OCI-M2 (cell line): ENCODE measurements around the gene TRIM44.
"Not testable (repeated sequence)": the region's sequence is repeated elsewhere in the genome, so short reads cannot be mapped to it uniquely, and the experiment has no call there.

Experiments used
- DNase-seq: peaks from one replicate; lab custom pipeline; 2025; ENCODE audit not compliant: unreplicated experiment; lab: John Stamatoyannopoulos, UW

The TRIM44 gene

DNA sequence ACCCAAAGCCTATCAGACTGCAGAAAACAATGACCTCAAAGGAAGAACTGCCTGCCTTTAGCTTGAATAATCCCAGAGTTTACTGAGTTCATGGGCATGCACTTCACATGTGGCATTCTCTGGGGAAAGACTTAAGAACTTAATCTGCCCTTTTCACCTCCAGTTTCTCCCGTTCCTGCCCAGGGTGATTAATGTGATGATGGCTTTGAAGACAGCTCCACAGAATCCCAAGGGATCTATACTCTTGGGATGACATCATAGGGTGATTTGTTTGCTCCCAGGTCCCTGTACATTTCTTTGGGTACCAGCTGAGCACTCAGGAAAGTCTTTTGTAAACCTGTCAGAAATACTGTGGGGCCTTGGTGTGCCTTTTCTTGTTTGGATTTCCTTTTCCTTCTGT lies 30.3 kb upstream of the TRIM44 start:
- DNase-seq, result no peak

DNA sequence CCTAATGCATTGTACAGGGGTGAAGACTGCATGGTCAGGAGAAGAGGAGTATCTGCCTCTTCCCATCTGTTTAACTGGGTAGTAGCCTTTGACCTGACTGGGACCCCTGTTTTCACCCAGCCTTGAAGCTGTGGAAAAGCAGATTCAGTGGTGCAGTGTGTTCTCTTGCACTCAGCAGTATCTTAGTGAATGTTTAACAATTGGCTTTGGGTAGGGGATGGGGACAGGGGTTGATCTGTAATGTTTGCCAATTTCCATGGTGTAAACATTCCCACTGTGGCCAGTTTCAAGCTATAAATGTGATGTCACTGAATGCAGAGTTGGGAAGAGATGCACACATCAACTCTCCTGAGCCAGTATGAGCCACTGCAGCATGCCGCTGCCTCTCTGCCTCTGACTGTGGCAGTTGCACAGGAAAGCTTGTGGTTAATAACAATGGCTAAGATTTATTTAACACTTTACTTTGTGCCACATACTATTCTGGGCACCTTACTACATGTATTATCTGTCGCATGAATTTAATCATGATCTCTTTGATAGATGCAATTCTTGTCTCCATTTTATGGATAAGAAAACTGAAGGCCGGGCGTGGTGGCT lies 28.6 kb upstream of the TRIM44 start:
- DNase-seq, result no peak

DNA sequence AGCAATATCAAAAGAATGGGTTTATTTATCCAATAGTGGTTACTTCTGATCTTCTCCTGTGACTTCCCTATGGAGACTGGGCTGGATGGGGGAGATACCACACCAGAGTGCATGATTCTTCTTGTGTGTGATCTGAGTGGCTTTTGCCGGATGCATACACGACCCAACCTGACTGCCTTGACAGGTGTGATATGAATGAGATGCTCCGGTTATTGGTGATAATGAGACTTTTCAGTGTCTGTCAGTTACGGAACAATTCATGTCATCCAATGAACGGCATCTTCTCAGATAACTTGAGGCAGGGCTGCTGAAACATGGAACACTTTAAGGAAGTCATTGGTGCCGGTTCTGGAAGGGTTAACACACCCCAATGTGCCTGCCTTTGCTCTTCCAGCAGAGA lies 26.6 kb upstream of the TRIM44 start:
- no peak for DNase-seq

- no peak for DNase-seq
Measured at GRCh38 chr11:35639591-35640179, 22.9 kb upstream of the TRIM44 start.

DNA sequence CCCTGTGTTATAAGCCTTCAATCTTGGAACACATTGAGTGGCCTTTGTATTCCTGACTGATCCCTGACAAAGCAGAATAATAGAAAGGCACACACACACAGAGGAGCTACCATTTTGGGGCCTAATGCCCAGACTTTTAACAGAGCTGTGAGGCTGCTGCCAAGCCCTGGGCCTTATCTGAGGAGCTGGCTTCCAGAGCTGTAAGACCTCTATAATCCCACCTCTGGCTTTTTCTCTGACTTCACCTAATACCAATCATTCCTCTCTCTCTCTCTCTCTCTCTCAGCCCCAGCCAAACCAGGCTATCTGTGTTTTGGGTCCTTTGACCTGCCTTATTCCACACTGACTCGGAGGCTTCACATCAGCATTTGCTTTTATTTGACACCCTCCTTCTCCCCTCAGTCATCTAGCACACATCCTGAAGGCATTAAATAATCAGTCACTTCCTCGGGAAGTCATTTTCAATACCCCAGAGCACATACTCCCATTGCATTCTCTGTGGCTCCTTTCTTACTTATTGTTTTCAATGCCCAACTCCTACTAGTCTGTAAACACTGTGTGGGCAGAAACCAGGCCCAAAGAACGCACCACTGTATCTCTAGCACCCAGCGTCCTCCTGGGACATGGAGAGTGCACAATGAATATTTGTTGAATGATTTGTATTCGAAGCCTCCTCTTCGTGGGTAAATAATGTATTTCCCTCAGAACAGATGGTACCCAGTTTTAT lies 21.2 kb upstream of the TRIM44 start:
- DNase-seq, result no peak

GRCh38 chr11:35641964-35642363 lies 20.6 kb upstream of the TRIM44 start:
- no peak for DNase-seq

DNA sequence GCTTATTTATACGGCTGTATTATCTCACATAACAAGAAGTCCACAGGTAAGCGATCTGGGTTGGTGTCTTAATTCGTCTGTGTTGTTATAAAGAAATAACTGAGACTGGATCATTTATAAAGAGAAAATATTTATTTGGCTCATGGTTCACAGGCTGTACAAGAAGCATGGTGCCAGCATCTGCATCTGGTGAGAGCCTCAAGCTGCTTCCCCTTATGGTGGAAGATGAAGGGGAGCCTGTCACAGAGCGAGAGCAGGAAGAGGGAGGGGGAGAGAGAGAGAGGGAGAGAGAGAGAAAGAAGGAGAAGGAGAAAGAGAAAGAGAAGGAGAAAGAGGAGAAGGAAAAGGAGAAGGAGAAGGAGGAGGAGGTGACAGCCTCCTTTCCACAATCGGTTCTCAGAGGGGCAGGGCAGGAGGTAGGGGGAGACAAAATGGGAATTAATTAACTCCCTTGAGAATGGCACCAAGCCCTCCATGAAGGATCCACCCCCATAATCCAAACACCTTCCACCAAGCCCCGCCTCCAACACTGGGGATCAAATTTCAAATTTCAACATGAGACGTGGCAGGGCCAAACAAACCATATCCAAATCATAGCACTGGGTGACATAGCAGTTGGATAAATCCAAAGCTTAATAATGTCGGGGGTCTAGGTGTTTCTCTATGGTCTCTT lies 15.0 kb upstream of the TRIM44 start:
- DNase-seq, result no peak

DNA sequence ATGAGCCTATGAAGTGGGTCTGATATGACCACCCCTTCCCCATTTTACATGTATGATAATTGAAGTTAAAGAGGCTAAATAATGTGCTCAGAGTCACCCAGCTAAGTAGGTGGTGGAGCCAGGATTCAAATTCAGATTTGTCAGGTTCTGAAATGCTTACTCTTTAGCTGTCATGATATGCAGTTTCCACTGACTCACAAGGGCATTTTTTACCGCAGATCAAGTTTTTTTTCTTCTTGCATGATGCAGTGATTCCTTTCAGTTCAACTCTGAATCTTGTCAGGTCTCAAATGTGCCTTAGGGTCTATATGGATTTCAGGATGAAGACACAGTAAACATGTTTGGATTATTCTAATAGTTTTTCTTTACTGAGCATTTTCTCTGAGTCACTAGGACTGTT lies 12.6 kb upstream of the TRIM44 start:
- no peak for DNase-seq

DNA sequence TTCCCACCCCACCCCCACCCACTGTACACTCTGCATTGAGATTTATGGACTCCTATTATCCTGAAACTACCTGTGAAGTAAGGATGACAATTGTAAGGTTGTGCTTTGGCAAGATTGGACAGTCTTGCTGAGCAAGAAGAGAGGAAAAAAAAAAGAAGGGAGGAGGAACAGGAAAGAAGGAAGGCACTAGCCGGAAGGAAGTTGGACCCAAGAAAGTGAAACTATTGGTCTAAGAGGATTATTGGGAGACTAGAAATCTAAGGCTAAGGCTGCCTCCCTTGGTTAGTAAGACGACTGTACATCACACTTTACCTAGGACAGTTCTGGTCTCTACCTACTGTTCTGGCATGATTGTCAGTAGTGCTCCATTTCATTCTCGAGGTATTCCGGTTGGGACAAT lies 12.1 kb upstream of the TRIM44 start:
- DNase-seq, result no peak

- no peak for DNase-seq
Measured at GRCh38 chr11:35651263-35651662, 11.3 kb upstream of the TRIM44 start.

DNA sequence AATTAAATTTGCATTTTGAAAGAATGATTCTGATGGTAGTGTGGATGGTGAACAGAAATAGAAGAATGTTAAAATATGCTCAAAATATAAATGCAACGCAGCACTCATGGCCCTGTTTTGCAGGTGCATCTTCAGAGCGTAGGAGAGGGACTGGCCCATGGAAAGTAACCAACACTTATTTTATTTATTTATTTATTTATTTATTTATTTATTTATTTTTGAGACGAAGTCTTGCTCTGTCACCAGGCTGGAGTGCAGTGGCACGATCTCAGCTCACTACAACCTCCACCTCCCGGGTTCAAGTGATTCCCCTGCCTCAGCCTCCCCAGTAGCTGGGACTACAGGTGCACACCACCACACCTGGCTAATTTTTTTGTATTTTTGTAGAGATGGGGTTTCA lies 9.8 kb upstream of the TRIM44 start:
- DNase-seq, result not testable (repeated sequence)

DNA sequence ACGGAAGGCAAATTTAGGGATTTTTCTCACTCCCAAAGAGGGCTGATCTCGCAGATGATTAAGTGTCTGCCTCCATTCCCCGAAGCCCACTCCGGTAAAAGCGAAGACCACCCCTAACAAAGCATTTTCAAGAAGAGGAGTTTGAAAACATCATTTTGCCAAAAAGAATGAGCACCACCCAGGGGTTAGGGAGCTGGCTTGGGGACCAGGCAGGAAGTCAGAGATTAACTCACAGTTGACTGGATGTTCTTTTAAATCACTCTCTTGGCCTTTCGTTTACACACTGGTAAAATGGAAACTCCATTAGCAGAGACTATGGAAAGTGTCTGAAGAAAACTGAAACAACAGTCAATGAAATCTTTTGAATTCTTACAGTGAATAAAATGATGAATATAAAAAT lies 7.9 kb upstream of the TRIM44 start:
- no peak for DNase-seq

GRCh38 chr11:35655254-35655653 lies 7.3 kb upstream of the TRIM44 start:
- no peak for DNase-seq

GRCh38 chr11:35655856-35656255 lies 6.7 kb upstream of the TRIM44 start:
- no peak for DNase-seq

DNA sequence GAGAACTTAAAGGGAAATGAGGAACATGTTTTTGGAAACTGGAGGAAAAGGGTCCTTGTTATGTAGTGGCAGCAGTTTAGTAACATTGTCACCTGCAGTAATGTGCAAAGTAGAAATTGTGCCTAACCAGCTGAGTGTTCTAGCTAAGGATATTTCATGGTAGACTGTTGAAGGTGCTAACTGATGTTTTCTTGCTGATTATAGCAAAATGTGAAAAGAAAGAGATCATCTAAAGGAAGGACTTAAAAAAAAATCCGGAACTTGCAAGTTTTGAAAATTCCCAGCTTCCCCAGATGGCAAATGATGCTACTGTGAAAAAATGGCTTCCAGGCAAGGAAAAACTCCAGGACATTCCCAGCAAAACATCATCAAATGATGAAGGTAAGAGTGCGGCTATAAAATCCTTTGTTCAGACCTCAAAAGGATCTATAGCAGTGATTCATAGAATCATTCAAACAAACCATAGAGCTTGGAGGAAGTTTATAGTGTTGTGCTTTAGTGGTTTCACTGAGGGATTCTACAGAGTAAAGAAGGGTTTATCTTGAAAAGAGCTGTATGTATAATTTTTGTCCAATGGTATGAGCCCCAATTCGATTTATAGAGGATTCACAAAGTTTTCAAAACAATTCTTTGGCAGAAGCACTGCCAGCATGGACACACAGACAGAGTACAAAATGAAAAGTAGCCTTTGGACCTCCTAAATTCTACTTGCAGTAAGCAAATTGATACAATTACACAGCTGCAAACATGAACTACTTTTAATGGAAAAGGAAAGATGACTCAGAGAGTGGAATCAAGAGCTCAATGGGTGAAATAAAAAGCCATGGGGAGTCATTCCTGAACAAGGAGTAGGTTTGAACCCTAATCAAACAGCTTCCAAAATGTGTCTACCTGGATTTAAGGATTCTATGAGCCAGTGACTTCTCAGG lies 4.3 kb upstream of the TRIM44 start:
- no peak for DNase-seq

GRCh38 chr11:35661534-35661933 lies 1.0 kb upstream of the TRIM44 start:
- DNase-seq, result no peak

GRCh38 chr11:35662061-35662648 lies 420 bp upstream of the TRIM44 start:
- DNase-seq, result no peak

- DNase-seq, result no peak
Measured at GRCh38 chr11:35663408-35663702, 780 bp downstream of the TRIM44 start.

DNA sequence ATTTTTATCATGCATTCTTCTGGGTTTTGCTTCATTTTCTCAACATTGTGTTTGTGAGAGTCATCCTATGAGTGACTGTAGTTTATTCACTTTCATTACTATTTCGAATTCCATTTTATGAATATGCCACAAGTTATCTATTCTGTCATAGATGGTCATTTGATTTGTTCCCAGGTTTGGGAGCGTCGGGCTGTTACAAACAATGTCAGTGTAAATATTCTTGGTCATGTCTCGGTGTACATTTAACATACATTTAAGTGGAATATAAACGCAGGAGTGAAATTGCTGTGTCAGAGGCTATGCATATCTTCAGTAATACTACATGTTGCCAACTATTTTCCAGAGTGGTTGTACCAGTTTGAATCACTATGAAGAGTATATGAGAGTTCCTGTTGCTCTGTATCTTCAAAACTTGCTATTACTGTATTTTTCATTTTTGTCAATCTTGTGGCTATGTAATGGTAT lies 2.4 kb downstream of the TRIM44 start:
- no peak for DNase-seq

- DNase-seq, result no peak
Measured at GRCh38 chr11:35667257-35667656, 4.7 kb downstream of the TRIM44 start.

DNA sequence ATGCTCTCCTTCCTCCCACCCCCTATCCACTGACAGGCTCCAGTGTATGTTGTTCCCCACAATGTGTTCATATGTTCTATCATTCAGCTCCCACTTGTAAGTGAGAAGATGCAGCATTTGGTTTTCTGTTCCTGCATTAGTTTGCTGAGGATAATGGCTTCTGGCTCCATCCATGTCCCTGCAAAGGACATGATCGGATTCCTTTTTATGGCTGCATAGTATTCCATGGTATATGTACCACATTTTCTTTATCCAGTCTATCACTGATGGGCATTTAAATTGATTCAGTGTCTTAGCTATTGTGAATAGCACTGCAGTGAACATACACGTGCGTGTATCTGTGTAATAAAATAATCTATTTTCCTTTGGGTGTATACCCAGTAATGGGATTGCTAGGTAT lies 5.8 kb downstream of the TRIM44 start:
- not testable (repeated sequence) for DNase-seq
